ENCODE measurements around the gene PLCD4.
A peak's percentile ranks its signal among the peaks of the same experiment; 100 is the strongest.

The PLCD4 gene

GRCh38 chr2:218564056-218564455 lies 43.6 kb upstream of the PLCD4 start:
- Histone ChIP-seq H3K4me2 (ENCODE audit: low read depth, low read length, poor library complexity, severe bottlenecking) (no peak overlapping the region), H3F3A (ENCODE audit: insufficient read depth) (0 out of 2 replicates have a peak, but pooled peaks cover 3% of the 10 kb centered on the region), H3K9me2 (replicated peaks; ENCODE audit: insufficient read depth, low read length) (no peaks in the 10 kb centered on the region), H3K36me3 (ENCODE audit: low read length) (peaks cover 23% of the 10 kb centered on the region; the same call in 1 of the 2 replicates), H3K9me3 (ENCODE audit: insufficient read depth, low read length) (no peaks in the 10 kb centered on the region), H4K20me1 (ENCODE audit: low read depth, low read length) (no peaks in the 10 kb centered on the region; the same call in 1 of the 2 replicates), H3K79me2 (ENCODE audit: insufficient read depth, low read length) (peaks cover 51% of the 10 kb centered on the region), H3K27ac (ENCODE audit: low read depth, low read length) (no peak overlapping the region), H3K4me3 (ENCODE audit: insufficient read depth, low read length, poor library complexity, severe bottlenecking) (no peak overlapping the region), H3K27me3 (ENCODE audit: low read length) (no peaks in the 10 kb centered on the region), H2AFZ (ENCODE audit: low read depth, low read length, severe bottlenecking) (no peak overlapping the region), H3K9ac (ENCODE audit: low read length) (no peak overlapping the region)
- no peak for TF ChIP-seq EZH2phosphoT487 (conservative IDR thresholded peaks at IDR 0.05; ENCODE audit: low read length)
- no peak for TF ChIP-seq CTCF (IDR thresholded peaks at IDR 0.05; ENCODE audit: insufficient read depth, low read length, poor library complexity, severe bottlenecking)

GRCh38 chr2:218566296-218566695 lies 41.4 kb upstream of the PLCD4 start:
- Histone ChIP-seq H3K9ac (ENCODE audit: low read length) (peak overlapping the region; percentile 97; the same call in 1 of the 2 replicates), H2AFZ (ENCODE audit: low read depth, low read length, severe bottlenecking) (no peak overlapping the region), H4K20me1 (ENCODE audit: low read depth, low read length) (no peaks in the 10 kb centered on the region; the same call in 1 of the 2 replicates), H3K9me3 (ENCODE audit: insufficient read depth, low read length) (no peaks in the 10 kb centered on the region), H3K27ac (ENCODE audit: low read depth, low read length) (no peak overlapping the region), H3K36me3 (ENCODE audit: low read length) (peaks cover 9% of the 10 kb centered on the region), H3K27me3 (ENCODE audit: low read length) (no peaks in the 10 kb centered on the region), H3K4me2 (ENCODE audit: low read depth, low read length, poor library complexity, severe bottlenecking) (peak overlapping the region; percentile 86), H3F3A (ENCODE audit: insufficient read depth) (peaks cover 4% of the 10 kb centered on the region; the same call in 1 of the 2 replicates), H3K79me2 (ENCODE audit: insufficient read depth, low read length) (peaks cover 74% of the 10 kb centered on the region), H3K9me2 (replicated peaks; ENCODE audit: insufficient read depth, low read length) (no peaks in the 10 kb centered on the region), H3K4me3 (ENCODE audit: insufficient read depth, low read length, poor library complexity, severe bottlenecking) (peak overlapping the region; percentile 75)
- TF ChIP-seq CTCF (IDR thresholded peaks at IDR 0.05; ENCODE audit: insufficient read depth, low read length, poor library complexity, severe bottlenecking) (no peak), EZH2phosphoT487 (conservative IDR thresholded peaks at IDR 0.05; ENCODE audit: low read length) (no peak)

- H3K9me3 ChIP-seq (ENCODE audit: insufficient read depth, low read length) = no peaks in the 10 kb centered on the region
- H3K9me2 ChIP-seq (replicated peaks; ENCODE audit: insufficient read depth, low read length) = no peaks in the 10 kb centered on the region
- peak overlapping the region; percentile 97 for H3K9ac ChIP-seq (ENCODE audit: low read length)
- H3K27ac ChIP-seq (ENCODE audit: low read depth, low read length) = peak overlapping the region; percentile 57
- peaks cover 13% of the 10 kb centered on the region for H3K36me3 ChIP-seq (ENCODE audit: low read length)
- H3K4me3 ChIP-seq (ENCODE audit: insufficient read depth, low read length, poor library complexity, severe bottlenecking) = peak overlapping the region; percentile 75
- H3K4me2 ChIP-seq (ENCODE audit: low read depth, low read length, poor library complexity, severe bottlenecking) = peak overlapping the region; percentile 86
- H3K27me3 ChIP-seq (ENCODE audit: low read length) = no peaks in the 10 kb centered on the region
- TF ChIP-seq EZH2phosphoT487 (conservative IDR thresholded peaks at IDR 0.05; ENCODE audit: low read length) = no peak
- H4K20me1 ChIP-seq (ENCODE audit: low read depth, low read length) = no peaks in the 10 kb centered on the region; the same call in 1 of the 2 replicates
- H2AFZ ChIP-seq (ENCODE audit: low read depth, low read length, severe bottlenecking) = peak overlapping the region; percentile 30
- peaks cover 4% of the 10 kb centered on the region; the same call in 1 of the 2 replicates for H3F3A ChIP-seq (ENCODE audit: insufficient read depth)
- peaks cover 89% of the 10 kb centered on the region for H3K79me2 ChIP-seq (ENCODE audit: insufficient read depth, low read length)
Measured at GRCh38 chr2:218567797-218568189, 39.9 kb upstream of the PLCD4 start.

GRCh38 chr2:218568190-218569037 lies 39.3 kb upstream of the PLCD4 start, which contains the start of the genes CNOT9 and USP37:
TSS of gene CNOT9 (plus strand) at chr2:218568839. CDS start at chr2:218568955, 116 bp downstream.
TSS of gene USP37 (minus strand) at chr2:218568351. CDS start at chr2:218558653, 9,698 bp downstream.
- Histone ChIP-seq H3K36me3 (ENCODE audit: low read length) (peaks cover 13% of the 10 kb centered on the region), H3K79me2 (ENCODE audit: insufficient read depth, low read length) (peaks cover 93% of the 10 kb centered on the region), H3F3A (ENCODE audit: insufficient read depth) (peaks cover 4% of the 10 kb centered on the region; the same call in 1 of the 2 replicates), H3K9me3 (ENCODE audit: insufficient read depth, low read length) (no peaks in the 10 kb centered on the region), H3K27ac (ENCODE audit: low read depth, low read length) (peak within 1 kb of the TSS; percentile 82), H3K9me2 (replicated peaks; ENCODE audit: insufficient read depth, low read length) (no peaks in the 10 kb centered on the region), H3K27me3 (ENCODE audit: low read length) (no peaks in the 10 kb centered on the region), H3K4me2 (ENCODE audit: low read depth, low read length, poor library complexity, severe bottlenecking) (peak within 1 kb of the TSS; percentile 93), H4K20me1 (ENCODE audit: low read depth, low read length) (no peaks in the 10 kb centered on the region; the same call in 1 of the 2 replicates), H2AFZ (ENCODE audit: low read depth, low read length, severe bottlenecking) (peak within 1 kb of the TSS; percentile 84), H3K9ac (ENCODE audit: low read length) (peak within 1 kb of the TSS; percentile 97), H3K4me3 (ENCODE audit: insufficient read depth, low read length, poor library complexity, severe bottlenecking) (peak within 1 kb of the TSS; percentile 93)
- TF ChIP-seq EZH2phosphoT487 (conservative IDR thresholded peaks at IDR 0.05; ENCODE audit: low read length) (no peak), CTCF (IDR thresholded peaks at IDR 0.05; ENCODE audit: insufficient read depth, low read length, poor library complexity, severe bottlenecking) (no peak)

Data from SU-DHL-6 (cell line).